ENCODE data around the gene WLS.
"Not testable (repeated sequence)": the region's sequence is repeated elsewhere in the genome, so short reads cannot be mapped to it uniquely, and the experiment has no call there.

The WLS gene

GRCh38 chr1:68198752-68199151 is 33.6 kb downstream of the WLS start:
- no peak for DNase-seq

DNA sequence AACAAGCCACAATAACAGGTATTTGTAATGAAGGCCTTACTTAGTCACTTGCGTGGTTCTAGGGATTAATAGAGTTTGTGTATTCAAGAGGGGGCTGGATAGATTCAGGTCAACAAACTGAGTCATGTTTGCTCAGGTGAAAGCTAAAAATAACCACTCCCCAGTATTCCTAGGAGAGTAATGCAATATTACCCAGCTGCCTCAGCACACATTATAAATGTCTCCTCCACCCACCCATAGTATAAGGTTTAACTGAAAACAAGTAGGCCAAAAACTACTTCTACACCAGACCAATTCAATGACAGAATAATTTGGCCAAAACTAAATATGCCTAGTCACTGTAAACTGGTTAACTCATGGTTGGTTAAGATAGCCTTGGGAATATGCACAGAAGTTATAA is 34.4 kb downstream of the WLS start:
- DNase-seq, result no peak

GRCh38 chr1:68197461-68197860 is 34.9 kb downstream of the WLS start:
- DNase-seq, result no peak

GRCh38 chr1:68196676-68197075 is 35.6 kb downstream of the WLS start:
- DNase-seq, result no peak

DNA sequence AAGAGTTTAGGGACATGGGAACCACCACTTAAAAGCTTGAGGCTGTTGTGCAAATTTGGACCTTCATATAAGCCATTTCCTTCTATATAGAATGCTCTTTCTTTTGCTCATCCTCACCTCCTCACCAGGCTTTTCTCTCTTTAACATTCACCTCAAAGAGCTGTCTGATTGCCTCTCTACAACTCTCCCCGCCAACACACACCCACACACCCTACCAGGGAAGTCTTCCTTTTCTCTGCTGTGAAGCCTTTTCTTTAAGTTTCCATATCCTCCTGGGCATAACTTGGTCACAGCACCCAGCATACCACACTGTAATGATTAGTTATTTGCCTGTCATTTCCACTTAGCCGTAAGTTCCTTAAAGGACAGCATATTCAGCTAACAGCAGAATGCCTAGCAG is 40.6 kb downstream of the WLS start:
- peak in 1 of 4 experiments; percentile 13 for DNase-seq

DNA sequence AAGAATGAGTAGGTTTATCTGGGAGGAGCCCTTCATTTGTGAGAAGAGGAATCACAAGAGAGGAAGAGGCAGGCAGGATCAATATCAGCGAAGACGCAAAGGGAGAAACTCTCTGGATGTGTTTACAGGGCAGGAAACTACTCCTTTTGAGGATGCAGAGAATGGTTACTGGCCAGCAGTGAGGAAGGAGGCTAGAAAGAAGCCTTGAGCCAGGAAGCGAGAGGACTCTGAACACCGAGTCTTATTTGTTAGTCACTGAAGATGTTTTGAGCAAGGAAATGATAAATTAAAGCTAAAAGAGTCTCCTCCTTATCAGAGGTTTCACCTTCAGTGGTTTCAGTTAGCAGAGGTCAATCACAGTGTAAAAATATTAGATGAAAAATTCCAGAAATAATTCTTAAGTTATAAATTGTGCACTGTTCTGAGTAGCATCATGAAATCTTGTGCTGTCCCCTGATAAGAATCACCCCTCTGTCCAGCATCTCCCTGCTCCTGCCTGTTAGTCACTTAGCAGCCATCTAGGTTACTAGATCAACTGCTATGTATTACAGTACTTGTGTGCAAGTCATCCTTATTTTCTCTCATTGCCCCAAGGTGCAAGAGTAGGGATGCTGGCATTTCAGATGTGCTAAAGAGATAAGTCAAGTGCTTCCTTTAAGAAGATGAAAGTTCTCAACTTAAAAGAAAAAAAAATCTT is 43.5 kb downstream of the WLS start:
- no peak for DNase-seq

DNA sequence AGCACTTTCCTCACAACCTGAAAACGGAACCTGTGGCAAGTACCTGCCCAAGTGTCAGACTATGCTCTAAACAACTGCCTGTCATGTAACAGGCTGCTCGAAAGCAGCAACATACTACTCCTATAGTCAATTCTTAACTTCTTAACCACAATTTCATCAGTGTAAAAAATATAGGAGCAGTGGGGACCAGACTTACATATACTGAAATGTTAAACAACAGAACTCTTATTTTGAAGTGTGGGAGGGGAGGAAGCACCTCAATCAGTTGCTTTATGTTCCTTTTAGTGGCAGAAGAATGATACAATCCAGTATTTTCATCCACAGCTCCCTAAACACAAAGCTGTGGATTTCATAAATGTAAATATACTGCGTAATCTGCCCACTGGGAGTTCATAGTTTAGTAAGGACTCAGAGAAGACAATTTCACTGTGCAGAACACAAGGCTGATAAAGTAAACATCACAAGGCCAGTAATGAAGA is 44.2 kb downstream of the WLS start:
- DNase-seq, result no peak

DNA sequence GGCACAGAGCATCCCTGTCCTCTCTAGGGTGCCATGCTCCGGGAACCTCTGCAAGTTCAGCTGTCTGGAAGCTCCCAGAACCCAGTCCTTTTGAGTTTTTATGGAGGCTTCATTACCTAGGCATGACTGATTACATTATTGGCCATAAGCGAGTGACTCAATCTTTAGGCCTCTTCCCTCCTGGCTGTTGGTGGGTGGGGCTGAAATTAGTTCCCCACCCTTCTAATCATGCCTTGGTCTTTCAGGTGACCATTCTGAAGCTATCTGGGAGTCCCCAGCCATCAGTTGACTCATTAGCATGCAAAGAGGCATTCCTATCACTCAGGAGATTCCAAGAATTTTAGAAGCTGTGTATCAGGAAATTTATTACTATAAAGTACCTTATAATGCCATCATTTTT is 46.6 kb downstream of the WLS start:
- DNase-seq, result no peak

DNA sequence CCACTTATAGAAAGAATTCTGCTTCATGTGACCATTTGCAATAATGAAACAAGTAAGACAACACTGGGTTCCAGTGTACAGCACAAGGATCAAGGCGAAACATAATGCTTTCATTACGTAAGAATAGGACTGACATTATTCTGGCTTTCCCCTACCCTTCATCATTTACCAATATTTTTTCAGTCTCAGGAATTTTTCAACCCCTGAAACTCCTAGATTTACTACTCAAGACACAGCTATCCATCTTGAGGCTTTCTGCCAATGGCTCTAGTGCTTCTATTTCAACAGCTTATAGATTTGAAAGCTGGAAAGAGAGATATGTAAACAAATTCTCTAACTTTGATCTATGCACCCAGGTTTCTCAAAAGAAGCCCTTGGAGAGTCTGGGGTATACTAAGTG is 48.4 kb downstream of the WLS start:
- DNase-seq, result no peak

DNA sequence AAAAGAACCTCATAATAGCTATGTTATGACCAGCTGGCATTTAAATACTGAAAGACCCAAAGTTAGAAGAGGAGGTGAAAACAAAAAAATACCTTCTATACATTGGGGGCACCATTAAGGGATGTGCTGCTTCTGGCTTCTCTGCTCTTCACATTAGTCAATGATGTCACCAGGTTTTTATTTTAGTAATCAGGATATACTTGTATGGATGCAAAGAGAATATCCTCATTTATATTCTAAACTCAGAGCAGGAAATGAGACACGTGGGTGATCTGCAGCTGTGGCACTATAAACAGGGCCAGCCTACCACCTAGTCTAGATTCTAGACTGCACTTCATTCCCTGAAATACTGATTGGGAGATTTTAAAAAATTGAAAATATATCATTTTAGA is 51.2 kb downstream of the WLS start:
- DNase-seq, result no peak

- DNase-seq, result no peak
Measured at GRCh38 chr1:68180441-68181164, 51.7 kb downstream of the WLS start.

- no peak for DNase-seq
Measured at GRCh38 chr1:68178821-68179490, 53.4 kb downstream of the WLS start.

DNA sequence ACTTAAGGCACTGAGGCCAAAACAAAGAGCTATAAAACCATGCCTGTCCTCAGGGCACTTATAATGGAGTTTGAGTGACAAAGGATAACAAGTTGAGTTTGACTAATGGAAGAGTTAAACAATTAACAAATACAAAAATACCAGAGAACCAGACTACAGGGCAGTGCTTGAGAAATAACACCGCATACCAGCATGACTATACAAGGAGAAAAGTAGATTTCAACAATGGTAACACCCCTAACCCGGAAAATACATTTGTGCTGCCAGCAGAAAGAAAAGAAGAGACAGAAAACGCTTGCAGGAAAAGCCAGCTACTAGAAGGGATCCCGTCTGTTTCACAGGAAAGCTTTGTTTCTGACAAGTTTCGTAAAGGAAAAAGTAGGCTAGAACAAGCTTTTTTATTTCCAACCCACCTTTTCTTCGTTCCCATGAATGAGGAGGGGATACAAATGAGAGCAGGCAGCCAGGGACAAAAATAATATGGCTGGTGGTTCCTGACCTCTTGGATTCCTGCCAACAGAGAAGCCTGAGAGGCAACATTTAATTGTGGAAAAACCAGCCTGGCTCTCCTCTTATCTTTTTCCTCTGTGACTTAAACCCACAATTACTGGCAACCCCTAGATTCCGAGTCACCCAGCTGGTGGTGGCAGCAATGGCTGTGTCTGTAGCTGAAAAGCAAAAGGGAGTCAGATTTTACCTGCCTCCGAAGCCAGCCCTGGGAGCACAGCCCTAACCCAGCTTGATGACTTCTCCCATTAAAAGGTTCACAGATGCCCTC is 56.5 kb downstream of the WLS start:
- DNase-seq, result no peak

DNA sequence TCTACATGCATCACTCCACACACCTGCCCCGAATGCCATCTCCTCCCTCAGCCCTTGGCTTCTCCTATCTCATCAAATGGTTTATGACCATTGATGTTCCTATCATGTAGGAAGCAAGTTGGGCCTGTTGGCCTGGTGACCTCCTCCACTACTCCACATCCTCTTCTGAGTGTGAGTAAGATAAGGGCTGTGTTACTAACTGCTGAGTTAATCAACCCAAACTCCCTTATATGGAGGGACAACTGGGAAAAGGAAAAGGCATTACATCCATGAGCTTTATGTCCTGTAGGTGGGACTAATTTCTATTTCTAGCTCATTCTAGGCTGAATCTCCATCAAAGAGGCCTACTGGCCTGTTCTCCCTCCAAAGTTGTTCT is 57.6 kb downstream of the WLS start:
- peak in 3 of 4 experiments; percentile 24 to 31 (median 28) for DNase-seq

GRCh38 chr1:68173936-68174737 is 58.2 kb downstream of the WLS start:
- no peak for DNase-seq

DNA sequence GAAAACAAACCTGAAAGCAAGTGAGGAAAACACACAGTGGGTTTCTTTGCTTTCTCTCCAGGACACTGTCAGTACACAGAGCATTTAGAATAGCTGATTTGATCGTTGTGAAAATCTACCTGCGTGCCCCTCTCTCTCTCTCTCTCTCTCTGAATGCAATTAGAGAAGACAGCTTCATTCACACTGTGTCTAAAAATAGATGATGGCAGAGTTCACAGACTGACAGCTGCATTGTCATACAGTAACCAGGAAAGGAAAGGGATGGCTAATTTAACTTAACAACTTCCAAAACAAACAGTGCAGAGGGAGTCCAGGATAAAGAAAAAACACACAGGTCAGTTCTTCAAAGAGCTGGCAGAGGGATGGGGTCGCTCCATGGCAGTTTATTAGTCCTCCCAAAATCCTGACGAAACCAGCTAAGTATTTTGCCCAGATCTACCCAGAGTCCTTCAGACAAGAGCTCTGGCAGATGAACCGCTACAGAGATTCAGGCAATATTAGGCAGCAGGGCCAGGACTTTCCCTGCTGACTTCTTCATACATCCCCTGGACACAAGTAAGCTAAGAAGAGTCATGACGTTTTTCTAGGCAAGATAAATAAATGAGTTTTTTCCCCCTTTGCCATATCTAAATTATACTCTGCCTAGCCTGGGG is 58.9 kb downstream of the WLS start:
- no peak for DNase-seq

GRCh38 chr1:68171795-68172194 is 60.5 kb downstream of the WLS start:
- DNase-seq, result not testable (repeated sequence)

GRCh38 chr1:68168545-68169171 is 63.7 kb downstream of the WLS start:
- no peak for DNase-seq

- DNase-seq, result no peak
Measured at GRCh38 chr1:68167211-68167610, 65.1 kb downstream of the WLS start.

GRCh38 chr1:68166348-68166747 is 66.0 kb downstream of the WLS start:
- DNase-seq, result no peak

DNA sequence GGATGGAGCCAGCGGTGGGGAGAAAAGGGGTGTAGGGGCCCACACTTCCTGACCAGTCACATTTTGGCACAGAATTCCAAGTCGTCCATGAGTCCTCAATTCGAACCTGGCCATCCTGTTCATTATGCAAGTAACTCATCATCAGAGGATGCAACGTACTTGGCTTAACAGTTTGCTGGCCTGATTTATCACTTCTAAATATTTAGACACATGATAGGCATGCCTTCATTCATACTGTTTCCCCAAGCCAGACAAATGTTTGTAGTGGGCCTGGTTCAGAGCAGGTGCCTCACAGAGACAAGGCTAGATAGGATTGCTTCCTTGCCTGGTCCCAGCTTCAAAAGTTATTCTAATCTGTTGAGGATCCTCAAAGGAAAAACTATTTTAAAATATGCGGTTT is 66.7 kb downstream of the WLS start:
- no peak for DNase-seq
